H9 (cell line): Measurements from ENCODE around the gene PREX1. TPM values are rescaled to one million over a fixed set of nuclear protein-coding genes. Genes with fewer than 3 reads are reported as not detected.

Source experiments
- DNase-seq: peaks from one replicate; pipeline ENCODE4 v3.0.0-alpha.2; 2017
- H2AFZ ChIP-seq: one replicate; pipeline ENCODE4 v1.6.1; 2013; ENCODE audit warnings: mild to moderate bottlenecking, low read length, control low read depth, moderate library complexity
- H2AK5ac ChIP-seq: 2 replicates; pipeline ENCODE4 v1.6.1; 2013; ENCODE audit warnings: low read length, control low read depth, mixed read lengths; ENCODE audit not compliant: insufficient read length
- H2BK120ac ChIP-seq: one replicate; pipeline ENCODE4 v1.6.1; 2013; ENCODE audit warnings: low read depth, mild to moderate bottlenecking, low read length, control low read depth, inconsistent platforms; ENCODE audit not compliant: poor library complexity, severe bottlenecking
- H2BK12ac ChIP-seq: 2 replicates; pipeline ENCODE4 v1.6.1; 2013; ENCODE audit warnings: low read length, control low read depth, mixed read lengths, low read depth; ENCODE audit not compliant: insufficient read length
- H2BK15ac ChIP-seq: 2 replicates; pipeline ENCODE4 v1.6.1; 2013; ENCODE audit warnings: low read depth, low read length, control low read depth
- H2BK20ac ChIP-seq: one replicate; pipeline ENCODE4 v1.6.1; 2013; ENCODE audit warnings: low read depth, mild to moderate bottlenecking, low read length, control low read depth, inconsistent platforms; ENCODE audit not compliant: poor library complexity, severe bottlenecking
- H2BK5ac ChIP-seq: 2 replicates; pipeline ENCODE4 v1.6.1; 2013; ENCODE audit warnings: low read length, control low read depth, mixed read lengths; ENCODE audit not compliant: insufficient read length
- H3K14ac ChIP-seq: 2 replicates; pipeline ENCODE4 v1.6.1; 2013; ENCODE audit warnings: low read length, control low read depth; ENCODE audit not compliant: insufficient read depth
- H3K18ac ChIP-seq: 2 replicates; pipeline ENCODE4 v1.6.1; 2013; ENCODE audit warnings: low read depth, mild to moderate bottlenecking, mixed read lengths, low read length, control low read depth; ENCODE audit not compliant: insufficient read length
- H3K23ac ChIP-seq: 2 replicates; pipeline ENCODE4 v1.6.1; 2013; ENCODE audit warnings: low read length, control low read depth, mixed read lengths, low read depth; ENCODE audit not compliant: insufficient read length
- H3K23me2 ChIP-seq: 2 replicates; pipeline ENCODE4 v1.6.1; 2013; ENCODE audit warnings: low read depth, mild to moderate bottlenecking, mixed read lengths, low read length, control low read depth; ENCODE audit not compliant: insufficient read length, poor library complexity, severe bottlenecking
- H3K27ac ChIP-seq: 2 replicates; pipeline ENCODE4 v1.5.1; 2013; ENCODE audit warnings: low read length, control low read depth, mixed read lengths, low read depth; ENCODE audit not compliant: insufficient read length
- H3K27me3 ChIP-seq: 2 replicates; pipeline ENCODE4 v1.6.1; 2013; ENCODE audit warnings: low read length, control low read depth, inconsistent platforms; ENCODE audit not compliant: insufficient read depth
- H3K4ac ChIP-seq: 2 replicates; pipeline ENCODE4 v1.6.1; 2013; ENCODE audit warnings: low read depth, mild to moderate bottlenecking, control low read depth, inconsistent platforms, low read length, moderate library complexity
- H3K4me1 ChIP-seq: 2 replicates; pipeline ENCODE4 v1.6.1; 2013; ENCODE audit warnings: low read length, control low read depth, inconsistent platforms; ENCODE audit not compliant: insufficient read depth
- H3K4me2 ChIP-seq: 2 replicates; pipeline ENCODE4 v1.6.1; 2013; ENCODE audit warnings: low read length, control low read depth, mixed read lengths; ENCODE audit not compliant: insufficient read length, insufficient read depth
- H3K56ac ChIP-seq: 2 replicates; pipeline ENCODE4 v1.6.1; 2013; ENCODE audit warnings: low read depth, mild to moderate bottlenecking, mixed read lengths, low read length, control low read depth; ENCODE audit not compliant: insufficient read length
- H3K79me1 ChIP-seq: 2 replicates; pipeline ENCODE4 v1.6.1; 2013; ENCODE audit warnings: low read depth, mild to moderate bottlenecking, moderate library complexity, low read length, control low read depth, inconsistent platforms; ENCODE audit not compliant: insufficient read depth, poor library complexity, severe bottlenecking
- H3K79me2 ChIP-seq: 2 replicates; pipeline ENCODE4 v1.6.1; 2013; ENCODE audit warnings: low read length, control low read depth, inconsistent platforms; ENCODE audit not compliant: insufficient read depth
- H3K9ac ChIP-seq: 2 replicates; pipeline ENCODE4 v1.6.1; 2013; ENCODE audit warnings: low read length, control low read depth, mixed read lengths; ENCODE audit not compliant: insufficient read length; ENCODE audit errors: extremely low read depth
- H3K9me3 ChIP-seq: one replicate; pipeline ENCODE4 v1.6.1; 2013; ENCODE audit warnings: low read depth, low read length, inconsistent platforms; ENCODE audit not compliant: control insufficient read depth
- H3T11ph ChIP-seq: one replicate; pipeline ENCODE4 v1.6.1; 2013; ENCODE audit warnings: mild to moderate bottlenecking, low read length, control low read depth, inconsistent platforms
- H4K20me1 ChIP-seq: one replicate; pipeline ENCODE4 v1.6.1; 2013; ENCODE audit not compliant: control insufficient read depth, insufficient read length, insufficient read depth
- H4K5ac ChIP-seq: 2 replicates; pipeline ENCODE4 v1.6.1; 2013; ENCODE audit warnings: low read depth, mild to moderate bottlenecking, mixed read lengths, low read length, control low read depth; ENCODE audit not compliant: insufficient read length
- H4K8ac ChIP-seq: replicated peaks from 2 replicates; pipeline ENCODE4 v1.6.1; 2013; ENCODE audit warnings: low read length, control low read depth, mixed read lengths, low read depth; ENCODE audit not compliant: insufficient read length
- H4K91ac ChIP-seq: 2 replicates; pipeline ENCODE4 v1.6.1; 2013; ENCODE audit warnings: low read depth, mild to moderate bottlenecking, moderate library complexity, mixed read lengths, low read length, control low read depth; ENCODE audit not compliant: insufficient read length
- H3K27ac Mint-ChIP-seq, 3 experiments: 2 replicates in 2 of 3; 3 replicates in 1 of 3; pipeline ENCODE4 v1.8.0; 2020 to 2021; ENCODE audit warnings: mixed read lengths in 3 of 3, mild to moderate bottlenecking in 1 of 3, moderate library complexity in 1 of 3
- H3K27me3 Mint-ChIP-seq: 2 replicates; pipeline ENCODE4 v1.8.0; 2021; ENCODE audit warnings: low read depth, mild to moderate bottlenecking, moderate library complexity, mixed read lengths
- H3K36me3 Mint-ChIP-seq, 3 experiments: 2 replicates in 2 of 3; 3 replicates in 1 of 3; pipeline ENCODE4 v1.8.0; 2020 to 2021; ENCODE audit warnings: low read depth in 3 of 3, mixed read lengths in 3 of 3; ENCODE audit not compliant: insufficient read depth in 1 of 3
- H3K4me1 Mint-ChIP-seq, 2 experiments: 2 replicates each; pipeline ENCODE4 v1.8.0; 2020; ENCODE audit warnings: mixed read lengths in 2 of 2
- H3K4me3 Mint-ChIP-seq, 2 experiments: 2 replicates in 1 of 2; 3 replicates in 1 of 2; pipeline ENCODE4 v1.8.0; 2020 to 2021; ENCODE audit warnings: mild to moderate bottlenecking in 2 of 2, mixed read lengths in 2 of 2, moderate library complexity in 1 of 2
- H3K9me3 Mint-ChIP-seq, 2 experiments: 2 replicates in 1 of 2; 3 replicates in 1 of 2; pipeline ENCODE4 v1.8.0; 2020; ENCODE audit warnings: mild to moderate bottlenecking in 2 of 2, mixed read lengths in 2 of 2, moderate library complexity in 1 of 2
- WGBS: extraction: QIAGEN DNeasy Blood & Tissue Kit; methylation state at CpG from one replicate; pipeline ENCODE4 v1.1.7; 2013; ENCODE audit warnings: missing lambda C conversion rate, low lambda C conversion rate, mixed read lengths; ENCODE audit not compliant: insufficient read length; ENCODE audit errors: extremely low coverage; 5-methylcytosine and 5-hydroxymethylcytosine counted together
- total RNA-seq: library from RNA; stranded (reverse); gene quantifications from 2 replicates; pipeline ENCODE4 v1.2.1, GENCODE V29; 2021
- TF ChIP-seq, protein P1 (sequence below): fragments of 200-600 bp; sonication (generic); conservative IDR thresholded peaks from 3 replicates; pipeline ENCODE4 v1.8.0; 2021; ENCODE audit warnings: antibody characterized with exemption, mild to moderate bottlenecking

Gene PREX1
- total RNA-seq, 1 experiment from 2014 or later, result 6.6 TPM

DNA sequence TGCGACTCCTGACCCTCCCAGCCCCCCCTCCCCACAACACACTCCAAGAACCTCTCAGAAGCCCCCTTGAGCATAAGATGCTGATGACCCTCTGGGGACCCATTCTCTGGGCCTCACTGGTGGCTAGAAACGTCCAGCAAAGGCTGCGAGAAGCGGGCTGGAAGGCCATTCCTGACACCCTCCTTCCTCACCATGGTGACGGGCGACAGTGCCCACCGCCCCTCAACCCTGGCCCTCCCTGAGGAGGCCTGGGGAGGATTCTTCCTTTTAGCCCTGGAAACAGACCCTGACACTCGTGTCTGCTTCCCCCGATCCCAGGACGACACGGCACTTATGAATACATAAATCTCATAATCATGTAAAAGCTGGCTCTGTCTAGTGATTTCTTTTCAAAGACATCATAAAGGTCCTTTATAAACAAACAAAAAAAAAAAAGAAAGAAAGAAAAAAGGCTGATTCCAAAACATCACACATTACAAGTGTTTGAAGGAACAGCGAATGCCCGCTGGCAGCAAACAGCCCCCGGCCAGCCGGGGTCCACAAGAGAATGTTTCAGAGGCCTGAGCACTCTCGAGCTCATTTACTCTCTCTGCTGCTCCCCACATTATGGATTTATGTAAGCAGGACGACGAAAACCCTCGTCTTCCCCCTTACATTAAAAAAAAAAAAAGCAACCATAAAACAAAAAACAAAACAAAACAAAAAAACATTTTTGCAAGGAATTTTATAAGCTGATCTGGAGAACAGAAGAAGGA lies 40.7 kb downstream of the PREX1 start:
- Histone ChIP-seq H3K4me1 (no peaks in the 10 kb centered on the region; the same call in 1 of the 2 replicates), H3K18ac (no peak overlapping the region), H4K91ac (no peak overlapping the region), H2BK5ac (no peak overlapping the region), H2AFZ (no peak overlapping the region), H3K9ac (no peak overlapping the region), H3K56ac (no peak overlapping the region), H3K27me3 (no peaks in the 10 kb centered on the region), H4K20me1 (no peaks in the 10 kb centered on the region), H4K8ac (no peak overlapping the region), H3K14ac (no peak overlapping the region), H2AK5ac (no peak overlapping the region), H3T11ph (no peak overlapping the region), H3K27ac (no peak overlapping the region), H4K5ac (no peak overlapping the region), H3K79me1 (no peaks in the 10 kb centered on the region), H3K9me3 (no peaks in the 10 kb centered on the region), H3K4me2 (no peak overlapping the region), H3K79me2 (0 out of 2 replicates have a peak, but pooled peaks cover 3% of the 10 kb centered on the region), H2BK120ac (no peak overlapping the region), H3K23me2 (no peaks in the 10 kb centered on the region), H3K23ac (no peak overlapping the region), H2BK20ac (no peak overlapping the region), H3K4ac (no peak overlapping the region), H2BK12ac (no peak overlapping the region), H2BK15ac (no peak overlapping the region)
- TF ChIP-seq, protein P1, sequence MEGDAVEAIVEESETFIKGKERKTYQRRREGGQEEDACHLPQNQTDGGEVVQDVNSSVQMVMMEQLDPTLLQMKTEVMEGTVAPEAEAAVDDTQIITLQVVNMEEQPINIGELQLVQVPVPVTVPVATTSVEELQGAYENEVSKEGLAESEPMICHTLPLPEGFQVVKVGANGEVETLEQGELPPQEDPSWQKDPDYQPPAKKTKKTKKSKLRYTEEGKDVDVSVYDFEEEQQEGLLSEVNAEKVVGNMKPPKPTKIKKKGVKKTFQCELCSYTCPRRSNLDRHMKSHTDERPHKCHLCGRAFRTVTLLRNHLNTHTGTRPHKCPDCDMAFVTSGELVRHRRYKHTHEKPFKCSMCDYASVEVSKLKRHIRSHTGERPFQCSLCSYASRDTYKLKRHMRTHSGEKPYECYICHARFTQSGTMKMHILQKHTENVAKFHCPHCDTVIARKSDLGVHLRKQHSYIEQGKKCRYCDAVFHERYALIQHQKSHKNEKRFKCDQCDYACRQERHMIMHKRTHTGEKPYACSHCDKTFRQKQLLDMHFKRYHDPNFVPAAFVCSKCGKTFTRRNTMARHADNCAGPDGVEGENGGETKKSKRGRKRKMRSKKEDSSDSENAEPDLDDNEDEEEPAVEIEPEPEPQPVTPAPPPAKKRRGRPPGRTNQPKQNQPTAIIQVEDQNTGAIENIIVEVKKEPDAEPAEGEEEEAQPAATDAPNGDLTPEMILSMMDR, result no peak
- no peak for DNase-seq
- H3K27me3 Mint-ChIP-seq, result no peaks in the 10 kb centered on the region
- no CpG with 5 or more reads among the region's 19 CpGs for WGBS
- no peak overlapping the region for H3K27ac Mint-ChIP-seq
- no peaks in the 10 kb centered on the region for H3K9me3 Mint-ChIP-seq
- H3K36me3 Mint-ChIP-seq, result no peaks in the 10 kb centered on the region
- H3K4me1 Mint-ChIP-seq, result peaks cover 13 to 26% of the 10 kb centered on the region in 2 experiments
- H3K4me3 Mint-ChIP-seq, result no peak overlapping the region
